Measurements from ENCODE around the gene NPW.

NPW gene

GRCh38 chr16:1979271-1980029 is 40.1 kb upstream of the NPW start:
- Histone ChIP-seq H3K4me1 (ENCODE audit: control insufficient read depth in 2 of 2, insufficient read depth in 1 of 2, low read depth in 1 of 2, low read length in 2 of 2) (peaks cover 10 to 24% of the 10 kb centered on the region in 2 donors), H2AFZ (ENCODE audit: low read length) (no peak overlapping the region), H3K36me3 (replicated peaks in 1 of 2; ENCODE audit: control insufficient read depth in 2 of 2, insufficient read depth in 2 of 2, low read length in 2 of 2) (peaks cover 31 to 43% of the 10 kb centered on the region in 2 donors), H3K14ac (ENCODE audit: low read length) (peak overlapping the region; percentile 94), H2BK15ac (ENCODE audit: low read length) (peak overlapping the region; percentile 85), H3K4me3 (ENCODE audit: low read length in 2 of 2) (peak overlapping the region in 1 of 2 donors; percentile 56), H3K27me3 (ENCODE audit: control insufficient read depth in 3 of 3, insufficient read depth in 3 of 3, low read depth in 1 of 3, low read length in 3 of 3) (peaks cover 0 to 50% (median 18%) of the 10 kb centered on the region in 3 experiments), H2BK120ac (ENCODE audit: low read depth, low read length) (peak overlapping the region; percentile 94), H3K18ac (ENCODE audit: low read length) (peak overlapping the region; percentile 70), H3K4ac (ENCODE audit: low read length) (no peak overlapping the region), H3K27ac (replicated peaks; ENCODE audit: low read length) (no peak overlapping the region), H3K4me2 (ENCODE audit: insufficient read depth, low read length, poor library complexity, severe bottlenecking) (peak overlapping the region; percentile 23), H3K9me3 (replicated peaks in 1 of 2; ENCODE audit: control insufficient read depth in 2 of 2, insufficient read depth in 1 of 2, low read depth in 1 of 2, low read length in 2 of 2) (no peaks in the 10 kb centered on the region), H2BK12ac (ENCODE audit: low read length) (peak overlapping the region; percentile 16), H3K9ac (ENCODE audit: low read depth, low read length, poor library complexity) (peak overlapping the region; percentile 60), H4K8ac (ENCODE audit: low read depth, low read length) (no peak overlapping the region), H2AK5ac (ENCODE audit: low read depth, low read length) (peak overlapping the region; percentile 75), H3K79me1 (ENCODE audit: low read depth, low read length) (peaks cover 10% of the 10 kb centered on the region), H4K91ac (ENCODE audit: low read depth, low read length, poor library complexity) (no peak overlapping the region), H3K23ac (ENCODE audit: low read depth, low read length, poor library complexity) (peak overlapping the region; percentile 99), H2BK5ac (ENCODE audit: low read length) (peak overlapping the region; percentile 66)
- DNase-seq (ENCODE audit: low spot score) = no peak
- WGBS, 2 donors (ENCODE audit: extremely low coverage in 2 of 2, insufficient read length in 2 of 2, insufficient replicate concordance in 1 of 2) = no CpG with 5 or more reads among the region's 70 CpGs

- Histone ChIP-seq H3K4me1 (ENCODE audit: control insufficient read depth in 2 of 2, insufficient read depth in 1 of 2, low read depth in 1 of 2, low read length in 2 of 2) (peaks cover 14 to 29% of the 10 kb centered on the region in 2 donors), H3K4me2 (ENCODE audit: insufficient read depth, low read length, poor library complexity, severe bottlenecking) (peak overlapping the region; percentile 18), H3K18ac (ENCODE audit: low read length) (peak overlapping the region; percentile 70), H3K9ac (ENCODE audit: low read depth, low read length, poor library complexity) (peak overlapping the region; percentile 60), H4K8ac (ENCODE audit: low read depth, low read length) (peak overlapping the region; percentile 65), H3K27ac (replicated peaks; ENCODE audit: low read length) (no peak overlapping the region), H2AK5ac (ENCODE audit: low read depth, low read length) (peak overlapping the region; percentile 84), H4K91ac (ENCODE audit: low read depth, low read length, poor library complexity) (no peak overlapping the region), H3K23ac (ENCODE audit: low read depth, low read length, poor library complexity) (peak overlapping the region; percentile 99), H3K14ac (ENCODE audit: low read length) (peak overlapping the region; percentile 56), H3K36me3 (replicated peaks in 1 of 2; ENCODE audit: control insufficient read depth in 2 of 2, insufficient read depth in 2 of 2, low read length in 2 of 2) (peaks cover 26 to 38% of the 10 kb centered on the region in 2 donors), H3K4me3 (ENCODE audit: low read length in 2 of 2) (peak overlapping the region in 1 of 2 donors; percentile 56), H3K27me3 (ENCODE audit: control insufficient read depth in 3 of 3, insufficient read depth in 3 of 3, low read depth in 1 of 3, low read length in 3 of 3) (peaks cover 0 to 50% (median 18%) of the 10 kb centered on the region in 3 experiments), H2AFZ (ENCODE audit: low read length) (no peak overlapping the region), H3K79me1 (ENCODE audit: low read depth, low read length) (peaks cover 10% of the 10 kb centered on the region), H2BK12ac (ENCODE audit: low read length) (peak overlapping the region; percentile 73), H2BK15ac (ENCODE audit: low read length) (peak overlapping the region; percentile 85), H3K4ac (ENCODE audit: low read length) (peak overlapping the region; percentile 76), H2BK120ac (ENCODE audit: low read depth, low read length) (peak overlapping the region; percentile 94), H3K9me3 (replicated peaks in 1 of 2; ENCODE audit: control insufficient read depth in 2 of 2, insufficient read depth in 1 of 2, low read depth in 1 of 2, low read length in 2 of 2) (no peaks in the 10 kb centered on the region), H2BK5ac (ENCODE audit: low read length) (peak overlapping the region; percentile 66)
- DNase-seq (ENCODE audit: low spot score) = no peak
- no CpG with 5 or more reads among the region's 53 CpGs for WGBS, 2 donors (ENCODE audit: extremely low coverage in 2 of 2, insufficient read length in 2 of 2, insufficient replicate concordance in 1 of 2)
Measured at GRCh38 chr16:1980030-1980769, 39.4 kb upstream of the NPW start.

- Histone ChIP-seq H4K8ac (ENCODE audit: low read depth, low read length) (no peak overlapping the region), H4K91ac (ENCODE audit: low read depth, low read length, poor library complexity) (no peak overlapping the region), H2BK12ac (ENCODE audit: low read length) (peak overlapping the region; percentile 73), H3K4me2 (ENCODE audit: insufficient read depth, low read length, poor library complexity, severe bottlenecking) (no peak overlapping the region), H3K14ac (ENCODE audit: low read length) (no peak overlapping the region), H3K18ac (ENCODE audit: low read length) (no peak overlapping the region), H3K4me3 (ENCODE audit: low read length in 2 of 2) (no peak overlapping the region), H3K23ac (ENCODE audit: low read depth, low read length, poor library complexity) (peak overlapping the region; percentile 99), H3K9me3 (replicated peaks in 1 of 2; ENCODE audit: control insufficient read depth in 2 of 2, insufficient read depth in 1 of 2, low read depth in 1 of 2, low read length in 2 of 2) (no peaks in the 10 kb centered on the region), H2AK5ac (ENCODE audit: low read depth, low read length) (peak overlapping the region; percentile 84), H3K27me3 (ENCODE audit: control insufficient read depth in 3 of 3, insufficient read depth in 3 of 3, low read depth in 1 of 3, low read length in 3 of 3) (peaks cover 0 to 50% (median 18%) of the 10 kb centered on the region in 3 experiments), H3K9ac (ENCODE audit: low read depth, low read length, poor library complexity) (no peak overlapping the region), H3K4ac (ENCODE audit: low read length) (peak overlapping the region; percentile 76), H3K4me1 (ENCODE audit: control insufficient read depth in 2 of 2, insufficient read depth in 1 of 2, low read depth in 1 of 2, low read length in 2 of 2) (peaks cover 17 to 31% of the 10 kb centered on the region in 2 donors), H3K79me1 (ENCODE audit: low read depth, low read length) (peaks cover 11% of the 10 kb centered on the region), H3K36me3 (replicated peaks in 1 of 2; ENCODE audit: control insufficient read depth in 2 of 2, insufficient read depth in 2 of 2, low read length in 2 of 2) (peaks cover 25 to 38% of the 10 kb centered on the region in 2 donors), H3K27ac (replicated peaks; ENCODE audit: low read length) (no peak overlapping the region), H2AFZ (ENCODE audit: low read length) (no peak overlapping the region), H2BK120ac (ENCODE audit: low read depth, low read length) (no peak overlapping the region), H2BK5ac (ENCODE audit: low read length) (no peak overlapping the region), H2BK15ac (ENCODE audit: low read length) (peak overlapping the region; percentile 49)
- WGBS, 2 donors (ENCODE audit: extremely low coverage in 2 of 2, insufficient read length in 2 of 2, insufficient replicate concordance in 1 of 2) = no CpG with 5 or more reads among the region's 16 CpGs
- no peak for DNase-seq (ENCODE audit: low spot score)
Measured at GRCh38 chr16:1980770-1981087, 38.9 kb upstream of the NPW start.

GRCh38 chr16:1981398-1981836 is 38.2 kb upstream of the NPW start, which contains the start of gene NOXO1:
Gene NOXO1 (minus strand): TSS chr16:1981469. CDS start chr16:1981179, 290 bp downstream.
- H3K4me2 ChIP-seq (ENCODE audit: insufficient read depth, low read length, poor library complexity, severe bottlenecking) = no peak within 1 kb of the TSS
- H3K27me3 ChIP-seq (ENCODE audit: control insufficient read depth in 3 of 3, insufficient read depth in 3 of 3, low read depth in 1 of 3, low read length in 3 of 3) = peaks cover 0 to 50% (median 18%) of the 10 kb centered on the region in 3 experiments
- H4K91ac ChIP-seq (ENCODE audit: low read depth, low read length, poor library complexity) = no peak within 1 kb of the TSS
- H3K14ac ChIP-seq (ENCODE audit: low read length) = no peak within 1 kb of the TSS
- no peak within 1 kb of the TSS for H2BK120ac ChIP-seq (ENCODE audit: low read depth, low read length)
- H2BK12ac ChIP-seq (ENCODE audit: low read length) = peak within 1 kb of the TSS; percentile 73
- H3K23ac ChIP-seq (ENCODE audit: low read depth, low read length, poor library complexity) = peak within 1 kb of the TSS; percentile 99
- H2BK15ac ChIP-seq (ENCODE audit: low read length) = peak within 1 kb of the TSS; percentile 49
- peak within 1 kb of the TSS; percentile 84 for H2AK5ac ChIP-seq (ENCODE audit: low read depth, low read length)
- peak within 1 kb of the TSS; percentile 65 for H4K8ac ChIP-seq (ENCODE audit: low read depth, low read length)
- no peak within 1 kb of the TSS for H2AFZ ChIP-seq (ENCODE audit: low read length)
- H3K9me3 ChIP-seq (replicated peaks in 1 of 2; ENCODE audit: control insufficient read depth in 2 of 2, insufficient read depth in 1 of 2, low read depth in 1 of 2, low read length in 2 of 2) = no peaks in the 10 kb centered on the region
- peak within 1 kb of the TSS; percentile 76 for H3K4ac ChIP-seq (ENCODE audit: low read length)
- no CpG with 5 or more reads among the region's 6 CpGs for WGBS, 2 donors (ENCODE audit: extremely low coverage in 2 of 2, insufficient read length in 2 of 2, insufficient replicate concordance in 1 of 2)
- no peak within 1 kb of the TSS for H3K27ac ChIP-seq (replicated peaks; ENCODE audit: low read length)
- H2BK5ac ChIP-seq (ENCODE audit: low read length) = peak within 1 kb of the TSS; percentile 66
- H3K18ac ChIP-seq (ENCODE audit: low read length) = peak within 1 kb of the TSS; percentile 70
- H3K4me3 ChIP-seq (ENCODE audit: low read length in 2 of 2) = no peak within 1 kb of the TSS
- H3K36me3 ChIP-seq (replicated peaks in 1 of 2; ENCODE audit: control insufficient read depth in 2 of 2, insufficient read depth in 2 of 2, low read length in 2 of 2) = peaks cover 25 to 38% of the 10 kb centered on the region in 2 donors
- H3K9ac ChIP-seq (ENCODE audit: low read depth, low read length, poor library complexity) = peak within 1 kb of the TSS; percentile 44
- H3K4me1 ChIP-seq (ENCODE audit: control insufficient read depth in 2 of 2, insufficient read depth in 1 of 2, low read depth in 1 of 2, low read length in 2 of 2) = peaks cover 17 to 31% of the 10 kb centered on the region in 2 donors
- H3K79me1 ChIP-seq (ENCODE audit: low read depth, low read length) = peaks cover 11% of the 10 kb centered on the region
- DNase-seq (ENCODE audit: low spot score) = no peak
